IMR-90 (cell line): ENCODE data around the gene ULBP2. TPM values are rescaled to one million over a fixed set of nuclear protein-coding genes. Genes with fewer than 3 reads are reported as not detected.

Experiments
- ATAC-seq: fragments of 200-7000 bp; cut with Tn5 transposase; 2 replicates; pipeline ENCODE4 v1.9.1; 2020; ENCODE audit warnings: low read depth, mild to moderate bottlenecking, moderate library complexity
- BruUV-seq: library from RNA; stranded (reverse); fragments of 400-500 nt; replicated peaks from 2 replicates; lab custom pipeline; 2021; lab: Mats Ljungman, UMichigan
- CTCF ChIA-PET: fragments of 300-600 bp; formaldehyde crosslinking; extraction: SDS; loops from one replicate; lab custom pipeline; 2021; ENCODE audit warnings: antibody characterized with exemption; lab: Yijun Ruan, JAX
- POLR2A ChIA-PET: fragments of 300-600 bp; sonication (Branson Sonifier 250); formaldehyde crosslinking; loops from one replicate; lab custom pipeline; 2022; ENCODE audit warnings: antibody characterized with exemption; ENCODE audit not compliant: unreplicated experiment; lab: Charles Lee
- DNase-seq: peaks from one replicate; pipeline ENCODE4 v3.0.0; 2013
- H2AFZ ChIP-seq: replicated peaks from 2 replicates; pipeline ENCODE3; 2013; ENCODE audit warnings: low read length, mild to moderate bottlenecking; ENCODE audit not compliant: poor library complexity
- H2AK5ac ChIP-seq: 2 replicates; pipeline ENCODE4 v1.6.1; 2013; ENCODE audit warnings: low read depth, low read length, inconsistent platforms
- H2AK9ac ChIP-seq: replicated peaks from 2 replicates; pipeline ENCODE3; 2013; ENCODE audit warnings: mild to moderate bottlenecking, low read depth, low read length, moderate library complexity; ENCODE audit not compliant: poor library complexity
- H2BK120ac ChIP-seq: 2 replicates; pipeline ENCODE4 v1.6.1; 2013; ENCODE audit warnings: low read depth, low read length, inconsistent platforms
- H2BK15ac ChIP-seq: 3 replicates; pipeline ENCODE4 v1.6.1; 2013; ENCODE audit warnings: low read depth, low read length, inconsistent platforms
- H2BK20ac ChIP-seq: 2 replicates; pipeline ENCODE4 v1.6.1; 2013; ENCODE audit warnings: low read depth, mild to moderate bottlenecking, inconsistent platforms, low read length, moderate library complexity
- H2BK5ac ChIP-seq: 2 replicates; pipeline ENCODE4 v1.6.1; 2013; ENCODE audit warnings: mild to moderate bottlenecking, low read depth, low read length, inconsistent platforms; ENCODE audit not compliant: poor library complexity, severe bottlenecking
- H3K14ac ChIP-seq: replicated peaks from 2 replicates; pipeline ENCODE4 v1.6.1; 2013; ENCODE audit warnings: low read depth, low read length, inconsistent platforms
- H3K18ac ChIP-seq: 2 replicates; pipeline ENCODE4 v1.6.1; 2013; ENCODE audit warnings: low read depth, low read length, control low read depth
- H3K23ac ChIP-seq: 2 replicates; pipeline ENCODE4 v1.6.1; 2013; ENCODE audit warnings: low read depth, low read length, inconsistent platforms
- H3K27ac ChIP-seq: 2 replicates; pipeline ENCODE4 v1.5.1; 2013; ENCODE audit warnings: mild to moderate bottlenecking, control low read depth, low read length; ENCODE audit not compliant: insufficient read depth
- H3K27me3 ChIP-seq: 2 replicates; pipeline ENCODE4 v1.6.1; 2013; ENCODE audit warnings: low read length; ENCODE audit not compliant: control insufficient read depth, insufficient read depth
- H3K36me3 ChIP-seq: 2 replicates; pipeline ENCODE4 v1.6.1; 2013; ENCODE audit warnings: low read length, mixed read lengths; ENCODE audit not compliant: control insufficient read depth, insufficient read depth
- H3K4ac ChIP-seq: 2 replicates; pipeline ENCODE4 v1.6.1; 2013; ENCODE audit warnings: low read depth, low read length, inconsistent platforms
- H3K4me1 ChIP-seq: 2 replicates; pipeline ENCODE4 v1.6.1; 2013; ENCODE audit warnings: low read length, mixed read lengths; ENCODE audit not compliant: control insufficient read depth, insufficient read depth
- H3K4me2 ChIP-seq: 2 replicates; pipeline ENCODE4 v1.6.1; 2013; ENCODE audit warnings: low read depth, mild to moderate bottlenecking, control low read depth, low read length, moderate library complexity
- H3K4me3 ChIP-seq: 2 replicates; pipeline ENCODE4 v1.5.1; 2013; ENCODE audit warnings: low read depth, mild to moderate bottlenecking, control low read depth, low read length, moderate library complexity; ENCODE audit not compliant: insufficient read depth
- H3K56ac ChIP-seq: 2 replicates; pipeline ENCODE4 v1.6.1; 2013; ENCODE audit warnings: low read length, inconsistent platforms; ENCODE audit not compliant: insufficient read depth; ENCODE audit errors: extremely low read depth
- H3K79me1 ChIP-seq, 2 experiments: 2 replicates each; pipeline ENCODE4 v1.6.1; 2013; ENCODE audit warnings: low read length in 2 of 2, inconsistent platforms in 1 of 2, low read depth in 1 of 2
- H3K9ac ChIP-seq: 2 replicates; pipeline ENCODE4 v1.6.1; 2013; ENCODE audit warnings: low read depth, low read length, control low read depth
- H3K9me1 ChIP-seq: 2 replicates; pipeline ENCODE4 v1.6.1; 2013; ENCODE audit warnings: low read length, inconsistent platforms; ENCODE audit not compliant: insufficient read depth
- H3K9me3 ChIP-seq: 2 replicates; pipeline ENCODE4 v1.6.1; 2013; ENCODE audit warnings: low read length; ENCODE audit not compliant: control insufficient read depth, insufficient read depth
- H4K20me1 ChIP-seq: 2 replicates; pipeline ENCODE4 v1.6.1; 2013; ENCODE audit warnings: low read length, inconsistent platforms; ENCODE audit not compliant: insufficient read depth
- H4K5ac ChIP-seq: 2 replicates; pipeline ENCODE4 v1.6.1; 2013; ENCODE audit warnings: mild to moderate bottlenecking, low read depth, low read length, control low read depth
- H4K8ac ChIP-seq, 2 experiments: 2 replicates each; pipeline ENCODE4 v1.6.1; 2013; ENCODE audit warnings: low read depth in 2 of 2, low read length in 2 of 2, control low read depth in 1 of 2, inconsistent platforms in 1 of 2
- H4K91ac ChIP-seq: 2 replicates; pipeline ENCODE4 v1.6.1; 2013; ENCODE audit warnings: low read depth, low read length, inconsistent platforms; ENCODE audit not compliant: insufficient read depth
- RFX5 ChIP-seq: IDR thresholded peaks from 2 replicates; pipeline ENCODE4 v1.8.0; 2012; ENCODE audit warnings: low read depth, mild to moderate bottlenecking, low read length, moderate library complexity
- SMC3 ChIP-seq: fragments of 150-350 bp; IDR thresholded peaks from 2 replicates; pipeline ENCODE4 v1.6.1; 2016; ENCODE audit warnings: low read depth, mild to moderate bottlenecking, antibody characterized with exemption, low read length, moderate library complexity
- WGBS, 2 experiments: methylation state at CpG; one replicate each; pipeline versions ENCODE4 v1.1.5 to v1.1.7; 2013; ENCODE audit warnings: missing lambda C conversion rate in 2 of 2; ENCODE audit not compliant: insufficient read length in 1 of 2; ENCODE audit errors: extremely low coverage in 2 of 2; 5-methylcytosine and 5-hydroxymethylcytosine counted together
- dilution Hi-C: fragments of 300-500 bp; cut with HindIII; formaldehyde crosslinking; loops from one replicate; pipeline ENCODE4 v1.14.3; 2018; ENCODE audit warnings: low sequenced_read_pairs; ENCODE audit not compliant: unreplicated experiment
- in situ Hi-C: fragments of 300-500 bp; cut with MboI; formaldehyde crosslinking; loops from 3 replicates; pipeline ENCODE4 v1.14.3; 2019; ENCODE audit warnings: low sequenced_read_pairs, inconsistent platforms, mixed read lengths
- intact Hi-C: fragments of 100-400 bp; cut with micrococcal nuclease; formaldehyde crosslinking; loops from 2 replicates; pipeline ENCODE4 v1.10.0; 2022
- polyA plus RNA-seq, 3 experiments: library from polyadenylated mRNA; depleted of rRNA; stranded (reverse); fragments of >200 nt; gene quantifications; 2 replicates each; pipeline ENCODE4 v1.2.3, GENCODE V29; 2012; ENCODE audit warnings: low replicate concordance in 1 of 3
- total RNA-seq: library from RNA; depleted of rRNA; stranded (reverse); fragments of >200 nt; gene quantifications from 2 replicates; pipeline ENCODE4 v1.2.3, GENCODE V29; 2012

Gene ULBP2
- total and polyA plus RNA-seq, 2 of the 4 experiments (the other 2 are of a cell fraction) = 7.9 to 16.2 TPM

DNA sequence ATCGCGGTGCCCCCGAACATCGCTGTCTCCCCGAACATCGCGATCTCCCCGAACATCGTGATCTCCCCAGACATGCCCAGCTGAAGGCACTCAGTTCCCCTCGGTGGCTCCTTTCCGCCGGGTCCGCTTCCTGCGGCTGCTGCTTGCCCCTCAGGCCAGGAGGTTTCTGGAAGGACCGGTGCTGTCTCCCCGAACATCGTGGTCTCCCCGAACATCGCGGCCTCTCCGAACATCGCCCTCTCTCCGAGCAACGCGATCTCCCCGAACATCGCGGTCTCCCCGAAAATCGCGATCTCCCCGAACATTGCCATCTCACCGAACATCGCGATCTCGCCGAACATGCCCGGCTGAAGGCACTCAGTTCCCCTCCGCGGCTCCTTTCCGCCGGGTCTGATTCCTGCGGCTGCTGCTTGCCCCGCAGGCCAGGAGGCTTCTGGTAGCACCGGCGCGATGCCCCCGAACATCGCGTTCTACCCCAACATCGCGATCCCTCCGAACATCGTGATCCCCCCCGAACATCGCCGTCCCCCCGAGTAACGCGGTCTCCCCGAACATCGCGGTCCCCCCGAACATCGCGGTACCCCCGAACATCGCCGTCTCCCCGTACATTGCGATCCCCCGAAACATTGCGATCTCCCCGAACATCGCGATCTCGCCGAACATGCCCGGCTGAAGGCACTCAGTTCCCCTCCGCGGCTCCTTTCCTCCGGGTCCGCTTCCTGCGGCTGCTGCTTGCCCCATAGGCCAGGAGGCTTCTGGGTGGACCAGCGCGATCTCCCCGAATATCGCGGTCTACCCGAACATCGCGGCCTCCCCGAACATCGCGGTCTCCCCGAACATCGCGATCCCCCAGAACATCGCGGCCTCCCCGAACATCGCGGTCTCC is 22.7 kb downstream of the ULBP2 start:
- H2BK15ac ChIP-seq = no peak overlapping the region
- H3K9me1 ChIP-seq = 0 out of 2 replicates have a peak, but pooled peaks cover 7% of the 10 kb centered on the region
- 1% methylated on average over 71 of the region's 103 CpGs; no CpG with 5 or more reads in 1 of the 2 experiments for WGBS, 2 experiments
- intact Hi-C loops (no loop called here), in situ Hi-C loops (no loop called here), dilution Hi-C loops (no loop called here)
- no peaks in the 10 kb centered on the region; the same call in 1 of the 2 replicates for H4K20me1 ChIP-seq
- peak; percentile 7 for ATAC-seq
- H3K23ac ChIP-seq = peak overlapping the region; percentile 96
- H2AK5ac ChIP-seq = peak overlapping the region; percentile 56; the same call in 1 of the 2 replicates
- H3K9me3 ChIP-seq = no peaks in the 10 kb centered on the region; the same call in 1 of the 2 replicates
- peak overlapping the region in 1 of 2 experiments; percentile 34; a peak in 1 of 4 replicates for H4K8ac ChIP-seq
- peaks cover 2% of the 10 kb centered on the region; the same call in 1 of the 2 replicates for H3K4me1 ChIP-seq
- DNase-seq = peak; percentile 16
- peak overlapping the region; percentile 88 for H3K4me2 ChIP-seq
- POLR2A ChIA-PET = no interaction called here
- H3K4ac ChIP-seq = peak overlapping the region; percentile 47
- peaks cover 57% of the 10 kb centered on the region for H3K27me3 ChIP-seq
- H4K5ac ChIP-seq = no peak overlapping the region
- no peak overlapping the region for H4K91ac ChIP-seq
- peak overlapping the region; percentile 53 for H3K4me3 ChIP-seq
- H3K79me1 ChIP-seq = 0 out of 4 replicates have a peak, but pooled peaks cover 0 to 4% of the 10 kb centered on the region in 2 experiments
- no peak overlapping the region for H2BK5ac ChIP-seq
- no peak overlapping the region; the same call in 1 of the 2 replicates for H3K9ac ChIP-seq
- H2BK20ac ChIP-seq = no peak overlapping the region
- no peak overlapping the region for H3K27ac ChIP-seq
- H2AK9ac ChIP-seq = peak overlapping the region; percentile 76
- no TSS peak for BruUV-seq
- H2AFZ ChIP-seq = peak overlapping the region; percentile 89
- no peak overlapping the region for H3K56ac ChIP-seq
- H3K14ac ChIP-seq = peak overlapping the region; percentile 62
- H2BK120ac ChIP-seq = peak overlapping the region; percentile 14
- H3K18ac ChIP-seq = no peak overlapping the region
- CTCF ChIA-PET = no interaction called here
- H3K36me3 ChIP-seq = no peaks in the 10 kb centered on the region
- no peak for TF ChIP-seq SMC3
- no peak for TF ChIP-seq RFX5
